ENCODE data around the gene DSCAM. TPM values are rescaled to one million over a fixed set of nuclear protein-coding genes. Genes with fewer than 3 reads are reported as not detected.

Gene DSCAM
- not detected in 2 replicates for total RNA-seq

GRCh38 chr21:40846587-40847411, at the start of gene DSCAM:
Gene DSCAM, minus strand, starts transcription at chr21:40847158. Its CDS starts 497 bp downstream, at chr21:40846661.

Small RNA genes lying within 50 kb of the gene (small RNA-seq; reads per million reads assigned to genes)
- gene MIR4760 (not detected), gene RF00432 (not detected)
